HG02759 (cell line): ENCODE measurements around the gene SLAMF1.
"Not testable (repeated sequence)": the region's sequence is repeated elsewhere in the genome, so short reads cannot be mapped to it uniquely, and the experiment has no call there.

Experiments
- ATAC-seq: cut with Tn5 transposase; IDR thresholded peaks from one replicate; pipeline ENCODE4 v1.9.1; 2021; ENCODE audit warnings: mild to moderate bottlenecking, moderate library complexity; ENCODE audit not compliant: unreplicated experiment

Gene SLAMF1

DNA sequence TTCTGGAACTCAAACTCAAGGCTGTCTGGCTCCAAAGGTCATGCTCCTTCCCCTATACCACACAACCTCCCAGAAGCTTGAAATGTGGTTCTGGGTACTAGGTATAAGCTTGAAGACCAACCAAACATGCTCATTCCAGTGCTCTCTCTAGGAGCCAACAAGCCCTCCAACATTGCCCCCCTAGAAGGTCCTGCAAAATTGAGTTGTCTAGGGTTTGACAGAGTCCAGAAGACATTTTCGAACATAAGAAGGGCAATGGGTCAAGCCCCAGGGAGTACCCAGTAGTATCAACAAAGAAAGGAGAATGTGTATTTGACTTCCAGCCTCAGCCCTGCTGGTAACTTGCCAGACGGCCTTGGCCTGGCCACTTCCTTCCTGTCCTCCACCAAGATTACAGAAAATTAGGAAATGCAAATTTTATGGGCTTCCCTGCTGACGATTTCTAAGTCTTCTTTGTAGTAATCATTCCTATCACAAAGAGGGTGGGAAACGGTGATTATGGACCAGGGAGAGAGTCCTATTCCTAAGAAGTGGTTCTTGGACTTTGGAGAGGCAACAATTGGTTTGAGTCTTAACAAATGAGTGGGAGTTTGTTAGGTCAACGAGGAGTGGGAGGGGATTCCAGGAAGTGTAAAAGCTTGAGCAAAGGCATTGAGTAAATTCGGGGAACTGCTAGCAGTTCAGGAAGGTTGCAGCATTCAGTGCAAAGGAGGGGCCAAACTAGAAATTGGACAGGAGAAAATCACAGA is 18.7 kb upstream of the SLAMF1 start:
- ATAC-seq = no peak

DNA sequence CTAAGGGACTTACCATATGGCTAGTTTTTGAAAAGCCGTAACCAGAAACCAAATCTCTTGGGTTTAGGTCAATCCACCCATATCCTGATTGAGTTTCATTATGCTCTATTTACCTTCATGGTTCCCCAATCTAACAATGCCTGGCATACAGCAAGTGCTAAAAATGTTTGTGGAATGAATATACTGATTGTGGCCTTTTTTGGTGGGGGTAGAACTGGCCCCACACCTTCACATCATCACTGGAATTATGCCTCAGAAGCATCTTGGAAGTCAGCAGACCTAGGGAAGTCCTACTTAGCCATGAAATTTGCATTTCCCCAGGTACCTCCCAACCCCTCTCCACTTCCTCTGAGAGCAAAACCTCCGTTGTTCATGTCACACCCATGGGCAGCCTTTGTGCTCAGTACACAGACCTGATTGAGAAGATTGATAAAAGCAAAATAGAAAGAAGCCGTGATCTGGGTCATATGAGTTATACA is 17.8 kb upstream of the SLAMF1 start:
- peak; percentile 75 for ATAC-seq

GRCh38 chr1:160662910-160663309 is 16.1 kb upstream of the SLAMF1 start:
- no peak for ATAC-seq

- no peak for ATAC-seq
Observed at GRCh38 chr1:160659566-160659965, 12.7 kb upstream of the SLAMF1 start.

DNA sequence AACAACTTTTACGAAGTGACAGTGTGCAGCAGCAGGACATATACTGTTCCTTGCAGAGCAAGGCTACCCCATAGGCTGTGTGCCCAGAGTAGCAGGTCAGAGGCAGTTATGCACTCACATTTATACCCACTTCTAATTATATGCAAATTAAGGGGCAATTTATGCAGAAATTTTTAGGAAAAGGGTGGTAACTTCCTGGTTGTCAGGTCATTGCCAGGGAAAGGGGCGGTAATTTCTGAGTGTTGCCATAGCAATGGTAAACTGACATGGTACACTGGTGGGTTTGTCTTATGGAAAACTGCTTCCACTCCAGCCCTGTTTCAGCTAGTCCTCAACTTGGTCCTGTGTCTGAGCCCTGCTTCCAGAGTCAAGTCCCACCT is 12.0 kb upstream of the SLAMF1 start:
- no peak for ATAC-seq

DNA sequence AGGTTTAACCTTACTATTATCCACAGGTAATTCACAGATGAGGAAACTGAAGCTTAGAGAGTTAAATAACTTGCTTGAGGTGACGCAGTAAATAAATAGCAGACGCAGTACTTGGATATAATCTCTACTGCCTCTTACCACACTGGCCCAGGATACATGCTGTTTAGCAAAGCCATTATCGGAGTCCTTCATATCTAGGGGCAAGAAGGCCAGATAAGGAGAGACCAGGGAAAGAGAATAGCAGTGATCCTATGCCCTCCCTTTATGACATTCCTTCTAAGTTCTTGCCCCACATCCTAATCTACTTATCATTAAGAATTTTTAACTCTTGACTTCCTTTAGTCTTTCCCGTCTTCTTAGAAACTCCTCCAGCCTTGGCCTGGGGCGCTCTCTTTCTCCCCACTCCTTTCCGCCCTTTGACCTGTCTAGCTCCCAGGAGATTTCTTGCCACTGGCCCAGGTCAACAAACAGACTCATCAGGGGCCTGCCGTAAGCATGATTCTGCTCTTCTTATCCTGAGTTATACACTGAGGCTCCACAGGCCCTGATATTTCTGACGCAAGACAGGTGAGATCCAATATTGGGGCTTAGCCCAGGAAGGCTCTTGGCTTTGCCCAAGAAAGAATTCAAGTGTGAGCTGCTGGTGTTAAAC is 11.4 kb upstream of the SLAMF1 start:
- ATAC-seq = no peak

GRCh38 chr1:160657250-160657781 is 10.5 kb upstream of the SLAMF1 start:
- ATAC-seq = no peak

DNA sequence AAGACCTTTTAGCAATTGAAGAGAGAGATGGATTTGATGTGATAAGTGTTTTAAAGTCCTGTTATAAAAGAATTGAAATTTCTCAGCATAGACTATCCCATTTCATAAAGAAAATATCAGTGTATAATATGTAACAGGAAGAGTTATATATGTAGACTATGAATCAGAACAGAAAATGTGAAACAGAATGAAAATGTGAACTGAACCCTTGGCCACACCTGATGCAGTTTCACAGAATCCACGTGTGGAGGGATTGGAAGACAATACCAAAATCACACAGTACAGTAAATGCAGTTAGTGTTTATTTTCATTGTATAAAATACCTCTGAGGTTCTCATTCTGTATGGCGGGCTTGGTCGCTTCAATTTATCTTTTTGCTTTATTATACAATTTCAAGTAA is 9.9 kb upstream of the SLAMF1 start:
- ATAC-seq = no peak

- peak; percentile 61 for ATAC-seq
Observed at GRCh38 chr1:160653620-160654016, 6.8 kb upstream of the SLAMF1 start.

- ATAC-seq = peak; percentile 19
Observed at GRCh38 chr1:160652924-160653619, 6.2 kb upstream of the SLAMF1 start.

- not testable (repeated sequence) for ATAC-seq
Observed at GRCh38 chr1:160652065-160652641, 5.3 kb upstream of the SLAMF1 start.

DNA sequence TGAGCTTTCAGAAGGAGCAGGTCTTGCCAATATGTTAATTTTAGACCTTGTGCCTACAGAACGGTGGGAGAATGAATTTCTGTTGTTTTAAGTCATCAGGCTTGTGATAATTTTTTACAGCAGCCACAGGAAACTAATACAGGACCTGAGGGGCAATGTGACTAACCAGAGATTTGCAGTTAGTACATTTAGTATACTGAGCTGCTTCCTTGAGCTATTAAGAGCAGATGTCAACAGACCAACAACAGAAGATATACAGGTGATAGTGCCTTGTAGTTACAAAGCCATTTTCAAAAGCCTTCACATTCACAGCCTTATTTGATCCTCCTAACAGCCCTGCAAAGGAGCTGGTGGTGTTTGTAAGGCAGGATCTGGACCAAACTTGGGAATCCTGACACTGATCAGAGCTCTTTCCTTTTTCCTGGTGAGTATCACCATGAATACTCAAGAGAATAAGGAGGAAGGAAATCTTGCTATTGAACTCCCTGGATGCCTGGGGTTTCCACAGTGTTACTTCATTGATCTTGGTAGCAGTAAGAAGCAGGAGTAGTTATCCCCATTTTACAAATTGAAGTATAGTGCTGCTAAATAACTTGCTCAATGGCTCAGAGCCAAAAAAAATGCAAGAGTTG is 4.7 kb upstream of the SLAMF1 start:
- no peak for ATAC-seq

DNA sequence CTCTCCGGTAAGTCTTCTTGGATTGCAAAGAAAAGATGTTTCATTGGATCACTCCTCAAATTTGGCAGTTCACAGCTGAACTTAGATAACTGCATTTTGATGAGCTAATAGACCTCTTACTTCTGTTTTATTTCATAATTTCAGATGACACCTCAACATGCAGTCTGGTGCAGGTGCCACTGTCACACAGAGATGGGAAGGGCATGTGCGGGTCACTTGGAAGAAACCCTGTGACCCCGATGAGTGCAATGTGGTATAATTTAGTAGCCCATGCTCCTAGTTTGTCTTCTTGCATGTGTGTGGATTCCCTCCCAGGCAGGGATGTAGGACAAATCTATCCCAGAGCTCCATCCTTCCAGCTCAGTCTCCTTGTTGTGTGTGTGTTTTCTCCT is 481 bp upstream of the SLAMF1 start:
- ATAC-seq = peak; percentile 8

GRCh38 chr1:160646180-160646579 is 664 bp downstream of the SLAMF1 start:
- no peak for ATAC-seq

GRCh38 chr1:160645386-160646130 is 1.3 kb downstream of the SLAMF1 start:
- ATAC-seq = no peak

DNA sequence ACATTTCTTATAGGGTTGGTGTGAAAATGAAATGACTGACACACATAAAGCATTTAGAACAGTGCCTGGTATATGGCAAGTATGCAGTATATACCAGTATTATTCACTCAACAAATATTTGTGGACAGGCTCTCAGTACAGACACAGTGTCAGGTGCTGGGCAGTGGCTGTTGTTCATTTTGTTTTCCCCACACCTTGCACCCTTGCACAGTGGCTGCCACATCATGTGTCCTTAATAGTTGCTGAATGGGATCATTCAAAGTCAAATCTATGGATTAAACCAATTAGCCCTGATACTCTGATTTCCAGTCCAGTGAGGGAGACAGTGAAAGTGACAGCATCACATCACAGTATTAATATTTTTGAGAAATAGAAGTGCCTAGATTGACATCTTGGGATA is 2.4 kb downstream of the SLAMF1 start:
- no peak for ATAC-seq

GRCh38 chr1:160643138-160643537 is 3.7 kb downstream of the SLAMF1 start:
- ATAC-seq = no peak

GRCh38 chr1:160642281-160642644 is 4.6 kb downstream of the SLAMF1 start:
- no peak for ATAC-seq

GRCh38 chr1:160641323-160642280 is 5.2 kb downstream of the SLAMF1 start:
- ATAC-seq = no peak
